NT2/D1 (cell line): ENCODE data around the gene LHFPL6.

Source experiments
- YY1 ChIP-seq: IDR thresholded peaks from 2 replicates; pipeline ENCODE4 v1.6.1; 2011; ENCODE audit not compliant: insufficient read length, insufficient read depth
- ZNF274 ChIP-seq: IDR thresholded peaks from 2 replicates; pipeline ENCODE4 v1.6.1; 2011; ENCODE audit warnings: mild to moderate bottlenecking, low read depth, low read length

- TF ChIP-seq ZNF274: no peak
- no peak for TF ChIP-seq YY1
Observed at GRCh38 chr13:39485314-39485700, 117.7 kb downstream of the LHFPL6 start.
